GM19397 (cell line): Measurements from ENCODE around the gene SCARB1.

Experiments
- ATAC-seq: cut with Tn5 transposase; IDR thresholded peaks from one replicate; pipeline ENCODE4 v1.9.1; 2021; ENCODE audit warnings: mild to moderate bottlenecking, moderate library complexity; ENCODE audit not compliant: unreplicated experiment

The SCARB1 gene

DNA sequence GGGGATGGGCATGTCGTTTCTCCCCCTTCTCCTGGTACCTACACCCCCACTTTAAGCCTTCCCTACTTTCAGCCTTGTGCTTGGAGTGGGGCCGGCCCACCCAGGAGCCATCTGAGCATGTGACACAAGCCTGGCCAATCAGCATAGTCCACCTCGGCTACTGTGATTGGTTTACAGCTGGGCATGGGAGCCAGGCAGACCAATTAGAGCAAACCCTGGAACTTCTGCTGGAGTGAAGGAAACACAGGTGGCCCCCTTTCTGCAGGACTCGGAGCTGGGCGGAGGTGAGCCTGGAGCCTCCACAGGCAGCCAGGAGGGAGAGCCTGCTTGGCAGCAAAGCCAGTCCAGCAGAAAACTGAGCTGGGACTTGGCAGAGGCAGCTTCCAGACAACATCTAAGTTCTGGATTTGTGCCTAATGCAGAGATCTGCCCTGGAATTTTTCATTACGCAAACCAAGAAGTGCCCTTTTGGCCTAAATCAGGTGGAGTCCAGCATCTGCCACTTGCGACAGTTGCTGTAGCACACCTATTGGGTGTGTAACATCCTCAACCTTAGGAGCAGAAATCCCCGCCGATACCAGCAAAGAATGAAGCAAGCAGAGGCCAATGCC, 59.5 kb downstream of the SCARB1 start:
- ATAC-seq = no peak

DNA sequence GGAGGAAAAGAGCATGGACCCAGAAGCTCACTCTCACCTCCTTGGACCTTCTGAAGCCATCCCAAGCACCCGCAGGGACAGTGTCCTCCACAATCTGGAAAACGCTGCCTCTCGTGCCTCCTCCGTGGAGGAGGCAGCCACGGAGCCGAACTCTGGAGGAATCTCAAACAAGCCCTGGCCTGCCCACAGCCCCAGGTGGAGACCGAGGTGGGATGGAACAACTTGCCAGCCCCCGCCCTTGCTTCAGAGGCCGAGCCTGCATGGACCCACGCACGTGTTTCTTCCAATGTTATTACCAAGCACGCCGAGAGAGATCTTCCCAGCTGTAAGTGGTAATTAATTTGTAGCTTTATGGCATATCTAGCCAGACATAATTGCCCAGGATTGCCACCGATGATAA, 61.3 kb downstream of the SCARB1 start:
- ATAC-seq = no peak

DNA sequence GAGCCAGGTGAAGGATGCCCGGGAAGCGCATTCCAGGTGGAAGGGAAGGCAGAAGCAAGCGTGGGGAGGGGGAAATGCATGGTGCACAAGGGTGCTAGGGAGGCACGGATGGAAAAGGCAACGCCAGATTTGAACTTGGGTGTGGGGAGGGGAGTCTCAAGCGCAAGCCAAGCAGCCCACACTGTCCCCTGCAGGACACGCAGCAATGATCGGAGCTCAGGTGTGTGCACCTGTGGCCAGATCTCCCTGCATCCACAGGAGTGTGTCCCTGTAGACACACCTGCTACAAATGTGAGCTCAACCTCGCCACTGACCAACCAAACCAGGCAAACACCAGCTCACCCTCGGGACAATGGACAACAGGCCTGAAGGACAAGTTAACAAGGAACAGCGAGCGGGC, 63.2 kb downstream of the SCARB1 start:
- ATAC-seq = no peak

DNA sequence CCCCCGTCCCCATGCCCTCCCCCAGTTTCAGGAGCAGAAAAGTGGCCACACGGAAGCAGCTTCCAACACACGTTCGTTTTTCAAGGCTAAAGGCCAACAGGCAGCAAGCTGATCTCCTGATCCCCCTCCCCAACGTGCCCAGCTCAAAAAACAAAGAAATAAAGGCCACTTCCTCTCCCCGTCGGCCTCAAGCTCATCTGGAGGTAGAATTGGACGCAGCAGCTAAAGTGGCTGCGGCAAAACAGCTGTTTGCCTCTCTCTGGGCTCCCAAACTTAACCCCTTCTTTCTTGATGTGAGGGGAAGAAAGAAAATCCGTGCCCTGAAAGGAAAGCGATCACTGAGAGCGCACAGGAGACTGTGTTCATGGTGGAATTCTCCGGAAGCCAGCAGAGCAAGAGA, 66.3 kb downstream of the SCARB1 start:
- no peak for ATAC-seq

DNA sequence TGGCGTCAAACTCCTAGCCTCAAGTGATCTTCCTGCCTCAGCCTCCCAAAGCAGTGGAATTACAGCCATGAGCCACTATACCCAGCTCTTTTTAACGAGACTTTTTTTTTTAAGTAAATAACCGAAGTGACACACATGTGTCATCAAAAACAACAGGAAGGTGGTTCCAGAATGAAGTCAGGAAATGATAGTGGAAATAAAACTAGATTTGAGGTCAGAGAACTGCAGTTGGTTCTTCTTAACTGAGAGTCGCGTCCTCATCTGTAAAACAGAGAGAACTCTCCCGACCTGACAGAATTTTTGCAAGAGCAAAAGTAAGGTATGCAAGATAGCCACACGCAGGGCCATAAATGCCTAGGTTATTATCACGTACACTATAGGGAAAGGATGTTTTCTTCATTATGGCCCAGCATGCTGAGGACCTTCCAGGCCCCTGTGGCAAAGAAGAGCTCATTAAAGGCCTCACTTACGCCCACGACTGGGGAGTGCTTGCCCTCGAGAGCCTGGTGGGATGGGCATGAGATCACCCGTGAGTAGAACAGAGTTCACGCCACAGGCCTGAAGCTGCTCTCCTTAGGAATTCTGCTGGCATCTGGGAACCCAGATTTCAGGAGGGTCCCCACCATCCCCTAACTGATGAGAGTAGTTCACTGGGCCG, 67.2 kb downstream of the SCARB1 start:
- no peak for ATAC-seq

DNA sequence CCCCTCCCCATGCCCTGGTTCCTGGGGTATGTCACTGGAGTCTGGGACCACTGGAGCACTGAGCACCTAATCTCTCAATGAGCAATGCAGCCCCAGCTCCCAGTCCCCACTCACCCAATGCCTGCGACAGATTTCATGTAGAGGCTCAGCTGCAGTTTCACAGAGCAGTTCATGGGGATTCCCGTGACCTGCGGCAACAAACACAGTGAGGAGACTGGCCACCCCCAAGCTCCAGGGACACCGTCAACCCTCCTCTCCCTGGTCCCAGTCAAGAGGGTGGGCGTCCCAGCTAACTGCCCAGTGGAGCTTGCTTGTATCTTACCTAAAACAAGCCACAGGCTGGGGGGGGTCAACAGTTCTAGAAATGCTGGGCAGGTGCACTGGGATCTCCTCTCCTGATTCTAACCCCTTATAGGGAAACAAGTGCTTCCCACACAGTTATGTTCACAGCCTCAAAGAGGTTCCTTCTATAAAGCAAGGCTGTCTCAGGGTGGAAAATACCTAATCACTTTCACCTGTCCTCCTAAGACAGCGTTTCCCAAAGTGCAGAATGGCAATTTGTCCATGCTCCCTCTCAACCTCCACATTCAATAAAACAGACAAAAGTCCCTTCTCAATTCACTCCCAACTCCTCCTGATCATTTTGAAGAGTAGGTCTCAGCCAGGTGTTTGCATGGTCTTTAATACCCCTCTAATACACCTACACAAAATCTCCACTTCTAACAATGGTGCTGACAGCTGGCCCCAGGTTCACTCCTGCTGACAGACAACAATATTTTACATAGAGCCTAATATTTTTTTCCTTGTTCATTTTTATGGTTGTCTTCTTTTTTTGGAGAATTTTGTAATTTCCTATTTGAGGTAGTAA, 68.3 kb downstream of the SCARB1 start:
- ATAC-seq = no peak

DNA sequence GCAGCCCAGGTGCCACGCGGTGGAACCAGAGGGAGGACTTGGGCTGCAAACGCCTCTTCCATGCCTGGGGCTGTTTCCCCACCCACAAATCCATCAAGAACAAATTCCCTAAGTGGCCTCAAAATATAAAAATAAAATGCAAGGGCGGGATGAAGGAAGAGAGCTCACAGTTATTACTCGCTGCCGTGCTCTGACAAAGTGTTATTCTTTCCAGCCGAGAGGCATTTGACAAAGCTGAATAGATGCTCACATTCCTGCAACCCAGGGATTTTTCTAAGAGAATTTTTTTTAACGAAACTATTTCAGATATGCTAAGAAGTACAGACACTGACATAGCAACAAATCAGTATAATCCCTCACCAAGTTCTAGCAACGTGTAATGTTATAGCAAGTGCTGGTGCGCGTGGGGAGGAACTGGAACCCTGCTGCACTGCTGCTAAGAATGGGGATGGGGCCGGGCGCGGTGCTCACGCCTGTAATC, 70.7 kb downstream of the SCARB1 start:
- ATAC-seq = no peak

DNA sequence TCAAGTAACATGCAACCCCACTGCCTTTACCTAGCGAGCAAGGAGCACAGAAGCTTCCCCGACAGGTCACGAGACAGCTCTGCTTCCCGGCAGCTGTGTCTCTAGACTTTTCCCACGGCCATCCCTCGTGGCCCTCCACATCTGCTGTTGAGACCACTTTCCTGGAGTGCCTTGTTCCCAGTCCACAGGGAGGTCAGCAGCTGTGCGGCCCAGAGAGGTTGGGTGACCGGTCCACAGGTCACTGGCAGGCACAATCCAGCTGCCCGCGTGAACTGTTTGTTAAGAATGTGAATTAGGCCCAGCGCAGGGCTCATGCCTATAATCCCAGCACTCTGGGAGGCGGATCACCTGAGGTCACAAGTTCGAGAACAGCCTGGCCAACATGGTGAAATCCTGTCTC, 71.5 kb downstream of the SCARB1 start:
- ATAC-seq = no peak

DNA sequence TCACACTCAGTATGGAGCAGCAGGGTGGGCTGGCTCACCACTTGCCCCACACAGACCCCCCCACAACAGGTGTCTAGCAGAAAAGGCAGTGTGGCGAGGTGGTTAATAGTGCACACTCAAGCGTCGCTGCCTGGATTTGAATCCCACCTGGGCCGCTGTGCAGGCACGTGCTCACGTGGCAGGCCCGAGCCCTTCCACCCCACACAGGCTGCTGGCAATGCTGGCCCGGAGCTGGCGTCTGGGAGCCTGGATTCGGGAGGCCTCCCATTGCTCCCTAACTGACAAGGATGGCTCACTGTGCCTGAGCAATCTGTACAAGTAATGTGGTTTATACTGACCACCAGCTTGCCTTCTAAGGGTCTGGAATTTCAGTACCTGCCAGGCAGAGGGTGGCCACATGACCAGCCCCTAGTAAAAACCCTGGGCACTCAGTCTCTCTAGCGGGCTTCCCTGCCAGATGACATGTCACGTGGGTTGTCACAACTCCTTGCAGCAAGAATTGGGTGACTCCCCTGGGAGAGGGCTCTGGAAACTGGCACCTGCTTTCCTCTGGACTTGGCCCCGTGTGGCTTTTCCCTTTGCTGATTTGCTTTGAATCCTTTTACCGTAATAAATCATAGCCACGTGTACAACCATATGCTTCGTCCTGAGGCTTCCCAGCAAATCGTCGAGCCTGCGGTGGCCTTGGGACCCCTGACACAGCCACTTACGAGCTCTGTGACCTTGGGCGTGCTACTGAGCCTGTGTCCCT, 72.8 kb downstream of the SCARB1 start:
- no peak for ATAC-seq

DNA sequence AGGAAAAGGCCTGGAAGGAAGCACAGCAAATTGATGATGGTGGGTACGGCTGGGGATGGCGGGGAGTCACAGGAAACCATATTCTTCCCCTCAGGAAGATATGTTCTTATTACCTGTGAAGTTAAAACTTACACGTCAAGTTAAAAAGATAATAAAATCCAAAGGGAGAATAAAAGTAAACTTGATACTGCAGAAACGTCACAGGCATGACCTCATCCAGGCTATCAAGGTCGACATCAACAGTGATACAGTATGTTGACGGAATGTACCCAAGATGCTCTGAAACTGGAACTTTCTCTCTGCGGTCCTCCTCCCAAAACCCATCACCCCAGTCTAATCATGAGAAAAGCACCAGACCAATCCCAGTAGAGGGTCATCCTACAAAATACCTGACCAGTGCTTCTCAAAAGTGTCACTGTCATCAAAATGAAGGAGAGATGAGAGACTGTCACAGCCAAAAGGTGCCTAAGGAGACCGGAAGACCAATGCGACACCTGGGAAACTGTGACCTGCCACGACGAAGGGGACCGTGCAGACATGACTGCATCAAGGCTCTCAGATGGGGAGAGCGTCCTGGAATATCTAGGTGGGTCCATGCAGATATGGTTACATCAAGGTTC, 74.6 kb downstream of the SCARB1 start:
- ATAC-seq = no peak

DNA sequence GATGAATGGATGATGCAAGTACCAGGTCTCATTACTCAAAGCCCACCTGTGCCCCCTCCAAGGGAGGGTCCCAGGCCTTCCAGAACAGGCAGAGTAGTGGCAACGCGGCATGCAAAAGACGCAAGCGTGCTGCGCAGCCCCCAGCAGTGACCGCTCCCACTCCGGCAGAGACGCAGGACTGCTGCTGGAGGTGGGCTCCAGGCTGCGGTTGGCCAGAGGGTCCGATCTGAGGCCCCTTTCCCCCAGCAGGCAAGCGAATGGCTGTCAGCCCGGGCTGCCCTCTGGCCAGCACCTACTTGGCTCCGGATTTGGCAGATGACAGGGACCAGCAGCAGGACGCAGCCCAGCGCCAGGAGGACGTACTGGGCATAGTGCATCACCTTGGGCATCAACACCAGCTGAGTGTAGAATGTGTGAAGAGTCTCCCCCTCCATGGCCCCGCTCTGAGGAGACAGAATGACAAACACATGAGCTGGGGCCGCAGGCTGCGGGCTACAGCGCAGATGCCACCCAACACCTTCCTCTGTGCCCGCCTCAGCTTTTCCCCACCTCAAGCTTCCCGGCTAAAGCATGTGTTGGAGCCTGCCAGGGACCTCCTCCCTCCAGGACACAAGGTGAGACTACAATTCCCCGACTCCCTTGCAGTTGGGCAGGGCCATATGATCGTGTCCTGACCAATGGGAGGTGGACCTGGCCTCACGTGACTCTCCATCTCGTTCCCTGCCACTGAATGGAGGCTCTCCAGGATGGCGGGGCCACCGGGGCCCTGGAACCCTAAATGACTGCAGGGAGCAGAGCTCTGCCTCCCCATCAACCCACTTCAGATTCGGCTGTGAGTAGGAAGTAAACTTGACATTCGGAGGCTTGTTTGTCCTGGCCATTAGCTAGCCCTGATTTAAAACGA, 77.4 kb downstream of the SCARB1 start:
- ATAC-seq = no peak

DNA sequence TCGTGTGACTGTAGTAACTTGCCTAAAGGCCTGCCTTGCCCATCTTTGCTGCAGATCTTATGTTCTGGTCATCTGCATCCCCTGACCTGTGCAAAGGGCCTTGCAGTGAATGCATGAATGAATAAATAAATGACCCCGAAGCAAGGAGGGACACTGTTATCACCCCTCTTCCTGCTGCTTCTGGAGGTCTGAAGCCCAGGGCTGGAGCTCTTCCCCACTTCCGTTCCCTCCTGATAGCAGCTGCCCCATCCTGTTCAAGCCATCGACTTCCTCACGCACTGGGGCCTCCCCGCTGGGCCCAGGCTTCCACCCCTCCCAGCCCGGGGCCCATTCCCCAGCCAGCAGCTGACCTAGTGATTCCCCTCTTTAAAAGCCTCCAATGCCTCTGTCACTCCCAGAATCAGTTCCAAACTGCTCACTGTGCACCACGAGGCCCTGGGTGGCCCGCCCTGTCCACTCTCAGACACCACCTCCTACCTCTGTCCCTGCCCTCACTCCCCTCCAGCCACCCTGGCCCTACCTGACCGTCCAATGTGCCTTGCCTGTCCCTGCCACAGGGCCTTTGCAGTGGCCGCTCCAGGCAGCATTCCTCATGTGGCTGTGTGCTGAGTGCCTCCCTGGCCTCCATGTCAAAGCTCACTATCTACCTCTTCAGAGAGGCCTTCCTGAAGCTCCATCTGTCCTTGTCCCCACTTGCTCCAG, 78.6 kb downstream of the SCARB1 start:
- no peak for ATAC-seq

DNA sequence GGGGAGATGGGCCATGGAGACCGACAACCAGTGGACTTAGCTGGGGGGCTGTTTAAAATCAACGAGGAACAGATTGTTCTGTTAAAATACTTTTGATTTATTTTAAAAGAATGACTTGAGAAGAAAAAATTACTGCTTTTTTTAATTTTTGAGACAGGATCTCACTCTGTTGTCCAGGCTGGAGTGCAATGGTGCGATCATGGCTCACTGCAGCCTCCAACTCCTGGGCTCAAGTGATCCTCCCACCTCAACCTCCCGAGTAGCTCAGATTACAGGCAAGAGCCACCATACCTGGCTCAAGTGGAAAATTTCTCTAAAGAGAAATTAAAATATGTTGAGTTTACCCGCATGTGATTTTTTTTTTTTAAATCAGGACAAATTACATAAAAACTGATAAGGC, 80.6 kb downstream of the SCARB1 start:
- no peak for ATAC-seq

DNA sequence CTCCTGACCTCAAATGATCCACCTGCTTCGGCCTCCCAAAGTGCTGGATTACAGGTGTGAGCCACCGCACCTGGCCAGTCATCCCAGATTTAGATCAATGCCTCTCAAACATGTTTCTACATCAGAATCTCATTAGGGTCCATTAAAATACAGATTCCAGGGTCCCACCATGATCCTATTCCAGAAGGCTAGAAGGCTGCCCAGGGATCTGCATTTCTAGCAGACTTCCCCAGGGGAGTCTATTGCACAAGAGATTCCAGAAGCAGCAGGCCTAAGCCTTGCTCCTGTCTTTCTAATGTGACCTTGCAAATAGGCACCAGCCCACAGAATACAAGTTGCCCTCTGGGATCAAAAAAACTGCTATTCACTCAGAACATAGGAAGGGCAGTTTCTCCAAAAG, 81.5 kb downstream of the SCARB1 start:
- ATAC-seq = no peak

DNA sequence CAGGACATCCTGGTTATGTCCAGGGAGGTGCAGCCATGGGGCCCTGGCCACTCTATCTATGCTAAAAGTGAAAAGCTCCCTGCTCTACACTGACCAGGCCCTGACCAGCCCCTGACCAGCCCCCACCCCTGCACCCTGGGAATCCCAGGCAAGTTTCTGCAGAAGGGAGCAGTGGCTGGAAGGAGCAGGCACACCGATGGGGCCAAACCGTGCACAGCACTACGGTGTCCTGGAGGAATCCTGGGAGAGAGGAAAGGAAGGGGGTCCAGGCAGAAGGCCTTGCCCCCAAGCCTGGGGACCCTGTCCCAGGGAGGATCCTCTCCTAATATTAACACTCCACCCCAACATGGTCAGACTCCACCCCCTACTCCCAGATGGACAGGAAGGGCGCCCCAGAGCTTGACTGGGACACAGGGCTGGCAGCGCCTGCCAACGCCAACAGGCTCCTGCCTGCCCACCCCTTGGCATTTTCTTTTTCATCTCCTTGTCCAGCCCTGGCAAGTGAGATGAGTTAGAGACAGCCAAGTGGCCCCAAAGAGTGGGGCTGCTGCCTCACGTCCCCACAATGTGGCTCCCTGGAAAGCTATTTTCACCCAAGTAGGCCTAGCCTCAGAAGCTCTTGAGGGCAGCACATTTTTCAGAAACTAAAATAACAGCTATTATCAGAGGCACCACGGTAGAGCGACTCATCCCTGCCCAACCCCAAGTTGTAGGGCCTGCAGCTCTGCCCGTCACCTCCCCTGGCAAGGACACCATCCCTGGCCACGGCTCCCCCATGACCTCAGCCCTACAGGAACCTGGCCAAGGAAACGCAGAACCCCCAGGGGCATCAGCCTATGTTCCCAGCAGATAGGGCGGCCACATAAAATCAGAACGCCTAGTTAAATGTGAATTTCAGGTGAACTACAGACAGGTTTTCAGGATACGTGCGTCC, 82.6 kb downstream of the SCARB1 start:
- no peak for ATAC-seq

DNA sequence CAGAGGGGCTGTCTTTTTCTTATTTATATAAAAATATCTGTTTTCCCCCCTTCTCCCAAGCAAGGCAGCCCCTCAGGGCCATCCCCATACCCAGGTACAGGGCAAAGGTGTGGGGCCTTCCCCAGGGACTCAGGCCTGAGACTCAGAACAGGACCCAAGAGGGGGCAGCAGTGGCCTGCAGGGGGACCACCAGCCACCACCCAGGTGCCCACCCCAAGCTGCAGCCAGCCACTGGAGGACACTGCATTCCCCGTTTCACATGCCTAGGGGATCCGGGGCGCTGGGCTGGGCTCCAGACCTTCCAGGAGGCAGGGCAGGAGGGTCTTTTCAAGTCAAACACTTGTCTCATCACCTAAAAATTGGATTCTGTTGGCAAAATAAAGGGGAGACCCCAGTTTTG, 83.3 kb downstream of the SCARB1 start:
- ATAC-seq = no peak

DNA sequence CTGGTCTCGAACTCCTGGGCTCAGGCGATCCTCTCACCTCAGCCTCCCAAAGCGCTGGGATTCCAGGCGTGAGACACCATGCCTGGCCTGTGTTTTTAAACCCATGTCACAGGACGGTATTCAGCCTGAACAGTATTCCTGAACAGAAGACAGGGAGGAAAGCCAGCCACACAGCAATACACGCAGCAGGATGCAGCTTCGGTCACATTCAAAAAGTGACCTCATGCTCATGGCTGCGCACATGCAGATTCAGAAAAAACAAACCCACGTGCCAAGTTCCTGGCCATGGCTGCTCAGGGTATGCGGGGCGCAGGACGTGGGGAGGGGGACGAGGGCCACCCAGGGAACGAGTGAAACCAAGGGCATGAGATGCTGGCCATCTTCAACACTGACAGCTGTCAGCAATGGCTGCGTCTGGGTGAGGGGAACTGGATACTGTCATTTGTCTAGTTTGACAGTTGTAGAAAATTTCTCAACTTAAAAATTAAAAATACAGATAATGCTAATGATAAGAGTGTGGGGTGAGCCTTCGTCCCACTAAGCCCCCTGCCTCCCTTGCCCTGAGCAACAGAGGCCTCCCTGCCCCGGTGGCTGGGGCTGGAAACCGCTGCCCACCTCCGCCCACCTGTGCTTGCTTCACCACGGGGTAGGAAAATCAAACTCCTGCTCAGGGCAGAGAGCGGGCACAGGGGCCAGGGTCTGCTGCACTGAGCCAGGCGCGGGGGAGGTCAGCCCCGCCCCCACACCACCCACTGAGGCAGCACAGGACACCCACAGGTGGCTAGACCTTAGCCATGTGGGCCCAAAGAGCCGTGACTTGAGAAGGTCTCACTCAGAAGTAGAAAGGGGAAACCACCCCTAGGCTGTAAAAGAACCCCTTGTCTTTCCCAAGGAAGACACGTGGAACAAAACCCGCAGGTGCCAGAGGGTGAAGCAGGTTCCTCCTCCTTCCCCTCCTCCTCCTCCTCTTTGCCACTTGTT, 84.2 kb downstream of the SCARB1 start:
- ATAC-seq = no peak
